ENCODE data around the gene MFAP3L. TPM values are rescaled to one million over a fixed set of nuclear protein-coding genes. Genes with fewer than 3 reads are reported as not detected.

The MFAP3L gene
- total RNA-seq, 3 donors from 2014 or later = 2.5 to 10.8 (median 3.6) TPM

- no peak for TF ChIP-seq CTCF (IDR thresholded peaks at IDR 0.05)
- H3K36me3 ChIP-seq (ENCODE audit: low read depth) = no peaks in the 10 kb centered on the region
- ATAC-seq (no peak), DNase-seq (no peak)
- no peak overlapping the region for H3K4me3 ChIP-seq
- H3K4me1 ChIP-seq (ENCODE audit: low read depth) = no peaks in the 10 kb centered on the region
- no peaks in the 10 kb centered on the region for H3K9me3 ChIP-seq
- intact Hi-C loops (cut with DNase I, micrococcal nuclease) = no loop called here
Measured at GRCh38 chr4:170033999-170034398, 7.8 kb upstream of the MFAP3L start.

DNA sequence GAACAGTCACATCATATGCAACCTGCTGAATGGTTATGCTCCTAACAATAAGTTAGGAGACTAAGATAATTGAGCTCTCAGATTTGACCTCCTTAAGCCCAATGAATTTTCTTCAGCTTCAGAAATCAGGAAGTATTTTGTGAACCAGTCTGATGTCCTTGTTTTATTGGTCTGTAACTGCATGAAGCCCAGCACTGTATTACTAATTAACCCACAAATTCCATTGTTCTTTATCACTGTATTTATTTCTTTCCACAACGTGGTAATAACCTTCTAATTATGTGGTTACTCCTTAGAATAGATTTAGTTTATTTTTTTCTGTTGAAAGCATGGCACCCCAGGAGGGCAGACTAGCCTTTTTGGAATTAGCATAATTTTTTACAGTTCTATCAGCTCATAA lies 3.9 kb upstream of the MFAP3L start:
- DNase-seq (no peak), ATAC-seq (no peak)
- no peak for TF ChIP-seq CTCF (IDR thresholded peaks at IDR 0.05)
- intact Hi-C loops (cut with DNase I, micrococcal nuclease) = no loop called here
- Histone ChIP-seq H3K4me3 (no peak overlapping the region), H3K36me3 (ENCODE audit: low read depth) (no peaks in the 10 kb centered on the region), H3K9me3 (no peaks in the 10 kb centered on the region), H3K4me1 (ENCODE audit: low read depth) (peaks cover 9% of the 10 kb centered on the region)

GRCh38 chr4:170027181-170027829 lies 1.1 kb upstream of the MFAP3L start:
- intact Hi-C loops (cut with DNase I, micrococcal nuclease) = no loop called here
- no peaks in the 10 kb centered on the region for H3K36me3 ChIP-seq (ENCODE audit: low read depth)
- no peak for TF ChIP-seq CTCF (IDR thresholded peaks at IDR 0.05)

GRCh38 chr4:170025523-170026252 lies 507 bp downstream of the MFAP3L start:
- Histone ChIP-seq H3K9me3 (no peaks in the 10 kb centered on the region), H3K4me1 (ENCODE audit: low read depth) (peaks cover 13% of the 10 kb centered on the region), H3K36me3 (ENCODE audit: low read depth) (no peaks in the 10 kb centered on the region), H3K4me3 (peak overlapping the region; percentile 77)
- no peak for TF ChIP-seq CTCF (IDR thresholded peaks at IDR 0.05)
- DNase-seq (peak; percentile 18 to 59 (median 58)), ATAC-seq (no peak)
- intact Hi-C loops (cut with DNase I, micrococcal nuclease) = no loop called here

More at GRCh38 chr4:170027181-170027829, 1.1 kb upstream of the MFAP3L start:
- DNase-seq (peak; percentile 92 to 97 (median 95)), ATAC-seq (peak; percentile 91)
- H3K4me1 ChIP-seq (ENCODE audit: low read depth) = peaks cover 13% of the 10 kb centered on the region
- peak overlapping the region; percentile 9 for H3K4me3 ChIP-seq
- H3K9me3 ChIP-seq = no peaks in the 10 kb centered on the region

GRCh38 chr4:170022211-170022610 lies 4.0 kb downstream of the MFAP3L start:
- H3K9me3 ChIP-seq = no peaks in the 10 kb centered on the region
- no peak for TF ChIP-seq CTCF (IDR thresholded peaks at IDR 0.05)
- H3K36me3 ChIP-seq (ENCODE audit: low read depth) = no peaks in the 10 kb centered on the region
- intact Hi-C loops (cut with DNase I, micrococcal nuclease) = no loop called here
- H3K4me1 ChIP-seq (ENCODE audit: low read depth) = peaks cover 9% of the 10 kb centered on the region
- ATAC-seq = no peak
- no peak overlapping the region for H3K4me3 ChIP-seq
- no peak for DNase-seq

Data from mucosa of descending colon (tissue), 3 donors.